GM21717 (cell line): ENCODE measurements around the gene HAPSTR1.

ENCODE experiments used
- ATAC-seq: cut with Tn5 transposase; IDR thresholded peaks from one replicate; pipeline ENCODE4 v1.9.1; 2021; ENCODE audit warnings: mild to moderate bottlenecking, moderate library complexity; ENCODE audit not compliant: unreplicated experiment

Gene HAPSTR1

DNA sequence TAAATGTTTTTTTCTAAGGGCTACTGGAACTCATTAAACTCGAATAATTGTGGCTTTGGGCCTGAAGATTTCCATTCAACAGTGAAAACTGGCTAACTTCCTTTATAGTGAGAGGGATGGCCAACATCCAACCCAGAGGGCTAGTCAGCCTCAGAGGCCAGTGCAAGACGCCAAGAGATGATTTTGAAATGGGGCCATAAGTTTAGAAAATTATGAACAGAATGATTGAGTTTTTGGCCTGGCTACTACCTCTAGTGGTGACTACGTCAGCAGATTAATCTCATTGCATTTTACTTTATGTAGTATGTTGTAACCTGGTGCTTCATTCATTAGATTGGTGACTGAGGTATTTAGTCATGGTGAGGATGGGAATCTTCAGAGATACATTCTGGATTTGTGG is 28.4 kb downstream of the HAPSTR1 start:
- no peak for ATAC-seq

DNA sequence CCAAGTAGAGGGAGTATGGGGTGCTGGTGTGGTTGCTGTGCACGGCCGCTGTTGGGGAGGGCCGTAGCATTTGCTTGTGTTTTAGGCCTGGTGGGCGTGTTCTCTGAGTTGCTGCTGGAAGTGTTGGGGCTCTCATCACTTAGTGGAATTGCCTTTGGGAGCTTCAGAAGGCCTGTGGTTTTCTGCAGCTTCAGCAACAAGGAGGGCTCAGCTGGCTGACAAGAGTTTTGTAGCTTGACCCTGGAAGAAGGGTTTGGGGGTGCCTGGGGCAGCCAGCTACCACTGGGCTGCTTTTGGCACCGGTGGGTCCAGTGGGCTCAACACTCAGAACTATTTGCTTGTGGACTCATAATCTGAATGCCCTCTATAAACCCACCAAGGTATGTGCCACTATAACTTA is 30.9 kb downstream of the HAPSTR1 start:
- ATAC-seq: no peak

DNA sequence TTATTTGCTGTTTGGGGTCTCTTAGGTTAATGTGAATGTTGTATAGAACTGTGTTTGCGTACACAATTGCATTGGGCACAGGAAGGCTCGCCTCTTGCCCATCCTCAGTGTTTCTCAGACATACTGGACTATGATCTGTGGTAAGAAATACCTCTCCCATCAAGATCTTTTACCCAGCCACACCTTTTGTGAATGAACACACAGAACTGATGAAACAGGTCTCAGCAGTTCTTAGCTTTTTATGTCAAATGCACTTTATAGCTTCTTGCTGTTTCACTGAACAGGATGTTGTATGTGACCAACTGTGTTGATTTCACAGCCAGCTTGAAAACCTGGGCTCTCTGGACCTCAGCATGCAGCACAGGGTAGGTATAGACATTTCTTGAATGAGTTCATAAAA is 31.5 kb downstream of the HAPSTR1 start:
- no peak for ATAC-seq

DNA sequence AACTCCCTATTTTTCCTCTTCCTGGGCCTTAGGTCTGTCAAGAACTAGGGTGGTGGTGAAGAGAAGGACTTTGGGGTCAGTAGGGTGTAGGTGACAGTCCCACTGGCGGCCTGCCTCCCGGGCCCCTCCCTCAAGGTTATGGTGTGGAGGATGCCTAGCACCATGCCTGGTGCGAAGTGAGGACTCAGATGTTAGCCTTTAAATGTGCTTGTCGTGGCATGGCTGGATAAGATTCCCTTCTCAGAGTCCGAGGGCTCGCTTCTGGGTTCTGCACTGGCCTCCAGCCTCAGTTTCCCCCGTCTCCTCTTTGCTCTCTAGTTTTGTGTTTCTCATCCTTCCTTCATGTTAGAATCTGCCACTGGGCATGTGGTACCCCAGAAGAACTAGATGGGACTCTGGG is 32.0 kb downstream of the HAPSTR1 start:
- no peak for ATAC-seq

DNA sequence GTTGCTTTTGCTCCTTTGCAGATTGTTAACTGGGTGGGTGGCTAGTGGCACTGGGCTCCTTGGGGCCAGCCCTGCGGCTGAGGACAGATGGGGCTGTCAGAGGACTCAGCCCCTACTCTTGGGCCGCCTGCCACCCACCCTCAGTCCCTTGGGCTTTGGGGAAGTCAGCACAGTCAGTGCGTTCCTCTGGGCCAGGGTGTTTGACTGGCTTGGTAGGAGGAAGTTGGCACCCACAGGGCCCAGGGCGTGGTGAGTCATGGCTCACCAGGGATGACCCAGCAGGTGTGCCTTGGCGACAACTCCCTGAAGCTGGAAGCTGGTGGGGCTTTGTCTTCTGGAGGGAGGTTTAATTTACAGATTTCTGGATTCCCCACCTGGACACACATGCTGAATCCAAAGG is 32.4 kb downstream of the HAPSTR1 start:
- no peak for ATAC-seq

DNA sequence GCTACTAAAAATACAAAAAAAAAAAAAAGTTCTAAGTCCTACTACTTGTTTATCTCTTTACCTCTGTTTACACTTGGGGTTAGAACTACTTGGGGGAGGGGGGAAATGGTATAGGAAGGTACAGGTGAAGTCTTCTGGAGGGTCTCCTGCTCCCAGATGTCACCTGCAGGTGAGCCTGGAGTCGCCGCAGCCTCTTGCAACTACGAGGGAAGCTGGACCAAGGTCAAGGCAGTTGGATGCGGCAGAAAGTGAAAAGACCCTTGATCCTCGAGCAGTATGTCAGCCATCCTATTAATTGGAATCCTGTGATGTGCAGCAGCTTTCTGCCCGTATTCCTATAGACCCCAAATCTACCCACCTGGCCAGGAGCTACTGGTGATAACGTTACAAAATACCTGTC is 33.0 kb downstream of the HAPSTR1 start:
- no peak for ATAC-seq

DNA sequence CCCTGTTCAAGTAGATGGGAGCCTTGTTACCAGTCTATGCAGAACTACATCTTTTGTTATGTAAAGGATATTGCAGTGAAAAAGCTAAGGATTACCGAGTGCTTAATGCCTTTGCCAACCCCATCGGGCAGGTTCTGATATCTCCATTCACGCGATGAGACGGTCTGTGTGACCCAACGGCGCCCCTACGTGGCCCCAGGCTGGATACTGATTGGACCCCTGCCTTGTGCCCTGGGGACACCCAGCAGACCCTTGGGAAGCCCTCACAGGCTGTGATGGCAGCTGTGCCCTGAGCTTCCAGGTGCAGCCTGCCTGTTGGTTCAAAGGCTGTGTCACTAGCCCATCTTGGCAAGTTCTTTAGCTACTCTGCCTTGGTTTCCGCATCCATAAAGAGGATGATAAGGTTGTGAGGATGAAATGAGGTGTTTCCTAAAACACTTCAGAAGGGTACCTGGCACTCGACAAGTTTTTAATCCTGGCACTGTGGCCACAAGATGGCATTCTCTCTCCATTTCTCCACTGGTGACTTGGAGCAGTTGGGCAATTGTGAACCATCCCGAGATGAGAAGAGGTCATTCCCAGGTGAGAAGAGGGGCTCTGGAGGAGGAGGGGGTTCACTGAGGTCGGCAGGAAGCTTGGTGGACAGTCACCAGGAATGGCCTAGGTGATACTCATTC is 33.6 kb downstream of the HAPSTR1 start:
- ATAC-seq: no peak

DNA sequence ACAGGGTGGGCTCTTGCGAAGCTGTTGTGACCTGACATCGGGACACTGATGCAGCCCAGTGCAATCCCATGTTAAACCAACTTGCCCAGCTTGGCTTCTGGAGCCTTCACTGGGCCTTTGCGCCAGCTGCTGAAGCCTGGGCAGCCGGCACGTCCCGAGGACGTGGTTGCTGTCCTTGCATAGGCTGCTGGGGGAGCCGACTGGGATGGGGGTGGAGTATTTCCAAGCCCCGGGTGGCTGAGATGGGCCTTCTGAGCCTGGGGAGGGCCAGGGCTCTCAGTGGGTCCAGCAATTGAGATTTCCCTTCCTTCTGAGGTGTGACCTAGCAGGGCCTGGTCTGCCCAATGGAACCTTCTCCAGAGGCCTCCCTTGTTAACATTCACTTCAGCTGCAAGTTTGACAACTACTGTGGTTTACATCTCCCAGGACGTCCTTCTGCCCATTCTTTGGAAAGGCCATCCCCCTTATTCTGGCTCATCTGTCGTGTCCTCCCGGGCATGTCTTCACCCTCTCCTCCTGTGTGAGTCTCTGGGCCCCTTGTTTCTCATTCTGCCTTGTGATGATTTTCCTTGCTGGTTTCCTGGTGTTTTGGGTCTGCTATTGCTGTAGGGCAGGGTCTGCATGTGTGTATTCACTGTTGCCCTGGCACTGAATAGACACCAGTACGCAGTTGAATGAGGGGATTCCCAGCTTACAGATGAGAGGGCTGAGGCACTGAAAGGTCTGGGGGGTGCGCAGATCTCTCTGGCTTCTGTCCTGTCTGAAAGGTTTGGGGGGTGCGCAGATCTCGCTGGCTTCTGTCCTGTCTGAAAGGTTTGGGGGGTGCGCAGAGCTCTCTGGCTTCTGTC is 34.4 kb downstream of the HAPSTR1 start:
- no peak for ATAC-seq

DNA sequence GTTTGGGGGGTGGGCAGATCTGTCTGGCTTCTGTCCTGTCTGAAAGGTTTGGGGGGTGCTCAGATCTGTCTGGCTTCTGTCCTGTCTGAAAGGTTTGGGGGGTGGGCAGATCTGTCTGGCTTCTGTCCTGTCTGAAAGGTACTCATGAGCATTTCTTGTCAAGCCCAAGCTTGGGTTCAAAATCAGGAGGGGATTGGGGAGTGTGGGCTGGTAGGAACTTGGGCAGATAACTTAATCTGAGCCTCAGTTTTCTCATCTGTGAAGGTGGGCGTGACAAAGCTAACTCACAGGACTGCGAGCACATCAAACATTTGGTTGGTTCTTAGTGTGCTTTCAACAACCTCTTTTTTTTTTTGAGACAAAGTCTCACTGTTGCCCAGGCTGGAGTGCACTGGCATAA is 35.2 kb downstream of the HAPSTR1 start:
- no peak for ATAC-seq

DNA sequence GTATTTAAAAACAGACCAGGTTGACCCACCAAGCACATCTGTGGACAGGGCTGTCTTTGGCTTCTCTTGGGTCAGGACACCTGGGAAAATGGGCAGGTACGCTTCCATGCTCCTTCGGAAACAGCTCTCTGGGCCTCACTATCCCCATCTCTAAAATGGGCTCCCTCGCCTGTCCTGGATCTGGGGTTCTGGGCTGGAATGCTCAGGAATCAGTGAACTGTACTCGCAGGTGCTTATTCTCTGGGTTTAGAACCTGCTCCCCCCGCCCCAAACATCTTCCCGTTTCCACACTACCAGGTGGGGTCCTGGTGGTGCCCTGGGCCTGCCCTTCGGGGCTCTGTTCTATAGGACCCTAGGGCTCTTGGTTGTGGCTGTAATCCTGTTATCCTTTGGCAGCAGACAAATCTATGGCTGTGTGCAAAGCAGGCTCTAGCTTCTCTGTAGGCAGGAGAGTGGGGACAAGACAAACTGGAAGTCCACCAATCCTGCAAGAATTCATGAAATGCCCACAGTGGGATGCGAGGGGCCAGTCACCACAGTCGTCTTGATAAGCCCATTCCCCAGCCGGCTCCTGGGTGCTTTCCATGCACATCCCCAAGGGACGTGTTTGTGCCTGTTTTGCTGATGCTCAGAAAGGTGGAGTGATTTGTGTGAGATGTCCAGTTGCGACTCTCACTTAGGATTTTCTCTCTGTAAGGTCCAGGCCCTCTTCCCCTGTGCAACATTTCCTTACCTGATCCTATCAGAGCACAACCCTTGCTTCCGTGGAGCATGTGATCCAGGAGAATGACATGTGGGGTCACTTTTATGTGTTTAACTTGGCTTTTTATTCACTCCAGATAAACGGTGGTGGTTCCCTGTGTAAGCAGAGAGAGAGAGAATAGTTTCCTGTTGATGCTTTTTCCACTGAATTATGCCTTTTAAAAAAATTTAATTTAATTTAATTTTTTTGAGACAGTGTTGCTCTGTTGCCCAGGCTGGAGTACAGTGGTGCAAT is 37.2 kb downstream of the HAPSTR1 start:
- ATAC-seq: no peak

DNA sequence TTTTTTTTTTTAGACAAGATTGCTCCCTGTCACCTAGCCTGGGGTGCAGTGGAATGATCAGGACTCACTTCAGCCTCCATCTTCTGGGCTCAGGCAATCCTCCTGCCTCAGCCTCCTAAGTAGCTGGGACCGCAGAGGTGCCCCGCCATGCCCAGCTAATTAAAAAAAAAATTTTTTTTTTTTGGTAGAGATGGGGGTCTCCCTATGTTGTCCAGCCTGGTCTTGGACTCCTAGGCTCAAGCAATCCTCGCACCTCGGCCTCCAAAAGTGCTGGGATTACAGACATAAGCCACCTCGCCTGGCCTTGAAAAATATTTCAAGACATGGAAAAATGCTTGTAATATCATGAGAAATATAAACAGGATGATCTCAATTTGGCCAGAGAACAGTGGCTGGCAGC is 42.9 kb downstream of the HAPSTR1 start:
- no peak for ATAC-seq

DNA sequence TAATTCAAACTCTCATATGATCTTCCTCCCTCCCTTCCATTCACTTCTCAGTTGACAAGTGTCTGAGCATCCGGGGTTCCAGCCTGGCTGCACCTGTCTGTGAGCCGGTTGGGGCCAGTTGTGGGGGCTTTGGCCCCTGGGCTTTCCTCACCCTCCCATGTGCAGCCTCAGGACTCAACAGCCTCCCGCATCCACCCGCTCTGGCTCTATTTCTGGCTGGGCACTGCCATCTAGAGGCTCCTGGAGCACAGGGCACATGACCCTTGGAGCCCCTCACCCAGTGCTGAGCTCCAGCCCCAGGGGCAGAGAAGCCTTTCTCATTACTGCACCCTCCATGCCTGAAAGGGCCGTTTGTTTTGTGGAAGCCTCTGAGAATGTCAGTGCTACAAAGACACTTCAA is 43.3 kb downstream of the HAPSTR1 start:
- no peak for ATAC-seq

DNA sequence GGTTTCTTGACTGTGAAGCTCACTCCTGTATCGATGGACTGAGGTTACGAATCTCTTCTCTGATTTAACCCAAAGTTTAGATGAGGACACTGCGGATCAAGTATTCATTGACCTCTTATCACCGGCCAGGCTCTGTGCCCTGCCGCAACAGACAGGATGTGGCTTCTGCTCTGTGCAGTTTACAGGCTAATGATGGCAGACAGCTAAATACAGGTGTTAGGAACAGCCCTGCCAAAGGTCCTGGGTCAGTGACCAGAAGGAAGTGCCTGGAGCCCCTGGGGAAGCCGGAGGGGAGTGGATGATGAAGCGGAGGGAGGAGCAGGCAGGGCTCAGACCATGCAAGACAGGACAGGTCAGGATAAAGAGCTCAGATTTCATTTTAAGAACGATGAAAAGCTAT is 44.4 kb downstream of the HAPSTR1 start:
- peak; percentile 45 for ATAC-seq

DNA sequence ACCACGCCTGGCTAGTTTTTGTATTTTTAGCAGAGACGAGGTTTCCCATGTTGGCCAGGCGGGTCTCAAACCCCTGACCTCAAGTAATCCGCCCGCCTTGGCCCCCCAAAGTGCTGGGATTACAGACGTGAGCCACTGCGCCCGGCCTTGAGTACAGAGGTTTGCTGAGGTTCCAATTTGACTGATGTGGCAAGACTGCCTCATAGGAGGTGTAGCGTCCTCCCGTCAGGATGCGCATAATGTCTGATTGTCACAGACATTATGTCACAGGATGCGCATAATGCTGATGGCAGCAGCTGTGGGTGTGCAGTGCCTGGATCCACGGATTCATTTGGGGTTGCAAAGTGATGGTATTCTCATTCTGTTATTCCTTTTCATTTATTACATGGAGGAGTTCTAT is 45.2 kb downstream of the HAPSTR1 start:
- ATAC-seq: no peak

DNA sequence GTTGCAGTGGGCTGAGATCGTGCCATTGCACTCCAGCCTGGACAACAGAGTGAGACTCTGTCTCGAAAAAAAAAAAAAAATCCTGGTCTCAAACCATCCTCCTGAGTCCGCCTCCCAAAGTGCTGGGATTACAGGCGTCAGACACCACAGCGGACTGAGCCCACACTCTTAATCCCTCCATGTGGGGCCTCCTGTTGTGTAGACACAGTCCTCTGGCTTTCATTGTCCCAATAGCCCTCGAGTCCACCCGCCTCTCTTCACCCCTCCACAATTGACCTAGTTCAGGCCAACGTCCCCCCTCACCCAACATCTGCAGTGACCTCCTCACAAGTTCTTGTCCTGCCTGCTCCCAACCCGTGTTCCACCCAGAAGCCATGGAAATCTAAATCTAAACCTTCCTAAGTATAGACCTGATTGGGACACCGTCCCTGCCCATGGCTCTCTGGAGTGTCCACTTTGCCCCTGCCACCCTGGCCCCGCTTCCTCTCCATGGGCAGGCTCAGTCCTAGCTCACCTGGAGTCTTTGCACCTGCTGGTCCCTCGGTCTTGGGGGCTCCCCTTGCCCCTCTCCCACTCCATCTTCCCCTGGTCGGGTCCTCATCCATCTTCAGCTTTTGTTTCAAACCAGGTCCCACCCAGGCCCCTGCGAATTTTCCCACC is 46.7 kb downstream of the HAPSTR1 start:
- no peak for ATAC-seq

DNA sequence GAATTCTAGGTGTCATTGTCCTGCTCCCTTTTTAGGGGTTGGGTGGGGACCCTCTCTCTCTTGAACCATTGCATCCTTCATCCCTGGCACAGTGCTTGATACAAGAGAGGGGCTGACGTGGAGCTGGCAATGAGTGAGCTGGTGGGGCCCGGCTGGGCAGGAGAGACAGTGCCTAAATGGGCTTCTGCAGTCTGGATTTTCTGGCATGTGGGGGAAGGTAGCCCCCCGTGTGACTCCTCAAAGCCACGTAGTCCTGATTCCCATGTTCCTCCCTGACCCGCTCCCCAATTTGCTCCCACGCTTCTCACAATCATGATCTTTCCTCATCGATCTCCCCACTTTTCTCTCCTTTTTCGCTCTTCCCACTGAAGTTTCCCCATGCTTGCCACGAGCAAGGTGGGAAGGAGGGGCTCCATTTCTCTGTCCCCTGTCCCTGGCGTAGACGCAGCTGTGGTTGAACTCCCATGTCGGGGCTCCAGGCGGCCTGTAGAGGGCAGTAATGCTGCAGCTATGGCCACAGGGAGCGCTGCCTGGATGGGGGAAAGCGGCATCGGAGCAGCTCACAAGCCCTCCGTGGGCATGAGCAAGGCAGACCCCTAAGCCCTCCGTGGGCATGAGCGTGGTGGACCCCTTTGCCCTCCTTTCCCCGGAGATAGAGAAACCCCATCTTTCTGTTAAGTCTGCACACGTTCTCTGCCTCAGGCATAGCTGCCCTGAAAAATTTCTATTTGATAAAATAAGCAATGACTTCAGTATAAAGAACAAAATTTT is 47.5 kb downstream of the HAPSTR1 start:
- ATAC-seq: no peak

DNA sequence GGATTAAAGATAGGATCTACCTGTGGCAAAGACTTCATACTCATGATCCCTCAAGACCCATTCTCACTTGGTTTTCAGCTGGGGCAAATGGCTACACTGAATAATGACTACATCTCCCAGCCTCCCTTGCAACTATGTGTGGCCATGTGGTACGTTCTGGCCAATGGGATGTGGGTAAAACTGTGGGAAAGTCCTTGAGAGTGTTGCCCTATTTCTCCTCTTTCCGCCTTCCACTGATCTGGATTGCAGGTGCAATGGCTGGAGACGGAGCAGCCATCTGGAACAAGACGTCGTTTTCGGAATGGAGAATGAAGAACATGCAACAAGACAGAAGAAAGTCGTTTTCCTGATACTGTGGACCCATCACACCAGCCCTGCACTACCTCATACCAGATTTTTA is 48.5 kb downstream of the HAPSTR1 start:
- ATAC-seq: no peak
